HCT116 (cell line): Measurements from ENCODE around the gene TRHDE. TPM values are rescaled to one million over a fixed set of nuclear protein-coding genes. Genes with fewer than 3 reads are reported as not detected.

Experiments
- ATF3 ChIP-seq: IDR thresholded peaks from 2 replicates; pipeline ENCODE4 v1.6.1; 2012
- EGR1 ChIP-seq: IDR thresholded peaks from 2 replicates; pipeline ENCODE4 v1.6.1; 2012; ENCODE audit warnings: low read depth
- ELF1 ChIP-seq: IDR thresholded peaks from 2 replicates; pipeline ENCODE4 v1.6.1; 2012; ENCODE audit warnings: low read depth, borderline replicate concordance
- POLR2A ChIP-seq: IDR thresholded peaks from 2 replicates; pipeline ENCODE4 v1.7.0; 2011; ENCODE audit warnings: borderline replicate concordance; ENCODE audit not compliant: insufficient read depth, insufficient read length; ENCODE audit errors: extremely low read depth
- RAD21 ChIP-seq: IDR thresholded peaks from 2 replicates; pipeline ENCODE4 v1.6.1; 2012; ENCODE audit warnings: low read depth, mild to moderate bottlenecking
- TCF7L2 ChIP-seq: IDR thresholded peaks from 2 replicates; pipeline ENCODE4 v1.7.0; 2011; ENCODE audit warnings: borderline replicate concordance, inconsistent platforms; ENCODE audit not compliant: insufficient read depth, insufficient read length; ENCODE audit errors: extremely low read depth
- YY1 ChIP-seq: IDR thresholded peaks from 2 replicates; pipeline ENCODE4 v1.6.1; 2011; ENCODE audit warnings: low read length, low read depth, moderate library complexity, mild to moderate bottlenecking; ENCODE audit not compliant: insufficient replicate concordance; ENCODE audit errors: extremely low read depth
- total RNA-seq: library from RNA; stranded (reverse); gene quantifications from one replicate; pipeline ENCODE4 v1.2.1, GENCODE V29; 2021; ENCODE audit not compliant: unreplicated experiment
- TF ChIP-seq, protein P1 (sequence below), 3 experiments: fragments of 200-600 bp in 1 of 3; sonication (generic) in 1 of 3; IDR thresholded peaks in 2 of 3; conservative IDR thresholded peaks in 1 of 3; 2 replicates each; pipeline ENCODE4 v1.5.1; 2012 to 2017; ENCODE audit warnings: low read depth in 2 of 3, low read length in 2 of 3, antibody characterized with exemption in 1 of 3, borderline replicate concordance in 1 of 3, control low read depth in 1 of 3, mild to moderate bottlenecking in 1 of 3, mixed read lengths in 1 of 3, mixed run types in 1 of 3, moderate library complexity in 1 of 3; ENCODE audit not compliant: insufficient read depth in 1 of 3
- TF ChIP-seq, protein P2 (sequence below): IDR thresholded peaks from 2 replicates; pipeline ENCODE4 v1.6.1; 2012; ENCODE audit warnings: low read depth

TRHDE gene
- total RNA-seq, 1 experiment from 2014 or later, result 2.9 TPM

- TF ChIP-seq, protein P1, sequence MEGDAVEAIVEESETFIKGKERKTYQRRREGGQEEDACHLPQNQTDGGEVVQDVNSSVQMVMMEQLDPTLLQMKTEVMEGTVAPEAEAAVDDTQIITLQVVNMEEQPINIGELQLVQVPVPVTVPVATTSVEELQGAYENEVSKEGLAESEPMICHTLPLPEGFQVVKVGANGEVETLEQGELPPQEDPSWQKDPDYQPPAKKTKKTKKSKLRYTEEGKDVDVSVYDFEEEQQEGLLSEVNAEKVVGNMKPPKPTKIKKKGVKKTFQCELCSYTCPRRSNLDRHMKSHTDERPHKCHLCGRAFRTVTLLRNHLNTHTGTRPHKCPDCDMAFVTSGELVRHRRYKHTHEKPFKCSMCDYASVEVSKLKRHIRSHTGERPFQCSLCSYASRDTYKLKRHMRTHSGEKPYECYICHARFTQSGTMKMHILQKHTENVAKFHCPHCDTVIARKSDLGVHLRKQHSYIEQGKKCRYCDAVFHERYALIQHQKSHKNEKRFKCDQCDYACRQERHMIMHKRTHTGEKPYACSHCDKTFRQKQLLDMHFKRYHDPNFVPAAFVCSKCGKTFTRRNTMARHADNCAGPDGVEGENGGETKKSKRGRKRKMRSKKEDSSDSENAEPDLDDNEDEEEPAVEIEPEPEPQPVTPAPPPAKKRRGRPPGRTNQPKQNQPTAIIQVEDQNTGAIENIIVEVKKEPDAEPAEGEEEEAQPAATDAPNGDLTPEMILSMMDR (IDR thresholded peaks at IDR 0.05 in 2 of 3, conservative IDR thresholded peaks at IDR 0.05 in 1 of 3; ENCODE audit: borderline replicate concordance in 1 of 3, insufficient read depth in 1 of 3, low read depth in 2 of 3, low read length in 2 of 3), result no peak
- TF ChIP-seq ELF1, result no peak
- TF ChIP-seq EGR1, result no peak
- no peak for TF ChIP-seq POLR2A
- TF ChIP-seq, protein P2, sequence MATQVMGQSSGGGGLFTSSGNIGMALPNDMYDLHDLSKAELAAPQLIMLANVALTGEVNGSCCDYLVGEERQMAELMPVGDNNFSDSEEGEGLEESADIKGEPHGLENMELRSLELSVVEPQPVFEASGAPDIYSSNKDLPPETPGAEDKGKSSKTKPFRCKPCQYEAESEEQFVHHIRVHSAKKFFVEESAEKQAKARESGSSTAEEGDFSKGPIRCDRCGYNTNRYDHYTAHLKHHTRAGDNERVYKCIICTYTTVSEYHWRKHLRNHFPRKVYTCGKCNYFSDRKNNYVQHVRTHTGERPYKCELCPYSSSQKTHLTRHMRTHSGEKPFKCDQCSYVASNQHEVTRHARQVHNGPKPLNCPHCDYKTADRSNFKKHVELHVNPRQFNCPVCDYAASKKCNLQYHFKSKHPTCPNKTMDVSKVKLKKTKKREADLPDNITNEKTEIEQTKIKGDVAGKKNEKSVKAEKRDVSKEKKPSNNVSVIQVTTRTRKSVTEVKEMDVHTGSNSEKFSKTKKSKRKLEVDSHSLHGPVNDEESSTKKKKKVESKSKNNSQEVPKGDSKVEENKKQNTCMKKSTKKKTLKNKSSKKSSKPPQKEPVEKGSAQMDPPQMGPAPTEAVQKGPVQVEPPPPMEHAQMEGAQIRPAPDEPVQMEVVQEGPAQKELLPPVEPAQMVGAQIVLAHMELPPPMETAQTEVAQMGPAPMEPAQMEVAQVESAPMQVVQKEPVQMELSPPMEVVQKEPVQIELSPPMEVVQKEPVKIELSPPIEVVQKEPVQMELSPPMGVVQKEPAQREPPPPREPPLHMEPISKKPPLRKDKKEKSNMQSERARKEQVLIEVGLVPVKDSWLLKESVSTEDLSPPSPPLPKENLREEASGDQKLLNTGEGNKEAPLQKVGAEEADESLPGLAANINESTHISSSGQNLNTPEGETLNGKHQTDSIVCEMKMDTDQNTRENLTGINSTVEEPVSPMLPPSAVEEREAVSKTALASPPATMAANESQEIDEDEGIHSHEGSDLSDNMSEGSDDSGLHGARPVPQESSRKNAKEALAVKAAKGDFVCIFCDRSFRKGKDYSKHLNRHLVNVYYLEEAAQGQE, result no peak
- no peak for TF ChIP-seq ATF3
- TF ChIP-seq TCF7L2, result no peak
- TF ChIP-seq RAD21, result no peak
- no peak for TF ChIP-seq YY1
Observed at GRCh38 chr12:72273851-72274351, 1.7 kb downstream of the TRHDE start (continued).
